Measurements from ENCODE around the gene LRMDA.

The LRMDA gene

GRCh38 chr10:76198287-76199035 is 767.0 kb downstream of the LRMDA start:
- DNase-seq, result no peak

GRCh38 chr10:76201962-76202361 is 770.5 kb downstream of the LRMDA start:
- DNase-seq, result no peak

DNA sequence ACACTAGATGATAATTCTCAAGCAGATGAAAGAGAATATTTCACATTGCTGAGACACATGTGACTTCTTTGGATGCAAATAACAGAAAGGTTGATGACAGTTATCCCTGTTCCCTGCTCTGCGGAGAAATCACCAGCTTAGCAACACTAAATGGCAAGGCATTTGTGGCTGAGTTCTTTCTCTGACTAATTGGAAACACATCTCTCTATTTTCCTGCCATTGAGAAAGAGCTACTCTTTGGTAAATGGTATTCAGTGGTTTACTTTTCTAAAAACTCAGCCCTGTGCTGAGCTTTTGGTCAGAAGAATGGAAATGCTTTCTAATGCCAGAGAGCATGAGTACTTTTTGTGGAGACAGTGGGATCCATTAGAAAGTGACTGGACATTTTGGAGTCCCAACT is 771.4 kb downstream of the LRMDA start:
- no peak for DNase-seq

- no peak for DNase-seq
Measured at GRCh38 chr10:76205361-76205760, 773.9 kb downstream of the LRMDA start.

GRCh38 chr10:76206797-76207352 is 775.5 kb downstream of the LRMDA start:
- no peak for DNase-seq

DNA sequence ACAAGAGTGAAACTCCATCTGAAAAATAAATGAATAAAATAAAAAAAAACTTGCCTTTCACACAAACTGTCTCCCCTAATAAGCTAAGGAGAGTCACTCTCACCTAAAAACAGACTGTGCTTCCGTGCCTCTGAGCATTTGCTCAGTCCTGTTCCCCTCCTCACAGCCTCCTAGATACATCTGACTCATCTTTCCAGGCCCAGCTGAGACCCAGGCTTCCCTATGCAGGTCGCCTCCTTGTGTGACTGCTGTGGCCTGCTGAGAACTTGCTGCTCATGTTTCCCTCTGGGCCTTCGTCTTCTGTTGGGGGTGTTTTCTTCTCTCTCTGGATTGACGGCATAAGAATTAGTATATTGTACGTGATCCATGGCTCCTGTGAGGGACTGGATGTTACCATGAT is 777.7 kb downstream of the LRMDA start:
- no peak for DNase-seq

- DNase-seq, result no peak
Measured at GRCh38 chr10:76210211-76210610, 778.8 kb downstream of the LRMDA start.

DNA sequence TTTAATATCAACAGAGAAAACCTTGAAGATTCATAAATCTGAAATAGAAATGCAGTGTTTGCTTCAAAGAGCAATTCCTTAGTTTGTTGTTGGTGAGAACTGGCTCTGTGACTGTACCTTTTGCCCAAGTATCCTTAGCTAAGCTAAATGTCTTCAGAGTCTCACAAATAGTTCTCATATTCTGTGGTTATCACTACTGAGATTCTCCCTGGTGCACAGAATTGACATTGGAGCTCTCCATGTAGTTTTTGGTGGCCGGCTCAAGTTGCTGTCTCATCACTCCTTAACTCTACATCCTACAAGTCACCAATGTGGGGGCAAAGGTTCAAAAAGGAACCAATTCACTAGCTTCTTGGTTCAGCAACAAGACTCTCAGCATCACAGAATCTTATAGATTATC is 780.3 kb downstream of the LRMDA start:
- DNase-seq, result no peak

- DNase-seq, result no peak
Measured at GRCh38 chr10:76213876-76214275, 782.5 kb downstream of the LRMDA start.

DNA sequence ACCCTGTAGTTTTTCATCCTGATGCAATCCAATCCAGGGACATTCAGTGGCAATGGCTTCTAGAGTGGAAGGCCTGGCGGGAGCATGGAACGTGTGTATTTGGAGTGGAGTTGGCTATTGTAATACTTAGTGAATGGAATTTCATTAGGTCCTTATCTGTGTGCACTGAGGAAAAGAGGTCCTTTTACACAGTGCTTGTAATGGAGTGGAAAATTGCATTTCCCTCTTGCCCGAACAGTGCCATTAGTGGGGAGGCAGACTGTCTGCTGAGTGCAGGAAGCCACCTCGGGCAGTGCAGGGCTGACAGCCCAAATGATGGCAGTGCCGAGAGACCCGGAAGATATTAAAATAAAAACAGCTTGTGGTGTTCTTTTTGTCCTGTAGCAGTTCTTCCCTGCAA is 786.6 kb downstream of the LRMDA start:
- no peak for DNase-seq

DNA sequence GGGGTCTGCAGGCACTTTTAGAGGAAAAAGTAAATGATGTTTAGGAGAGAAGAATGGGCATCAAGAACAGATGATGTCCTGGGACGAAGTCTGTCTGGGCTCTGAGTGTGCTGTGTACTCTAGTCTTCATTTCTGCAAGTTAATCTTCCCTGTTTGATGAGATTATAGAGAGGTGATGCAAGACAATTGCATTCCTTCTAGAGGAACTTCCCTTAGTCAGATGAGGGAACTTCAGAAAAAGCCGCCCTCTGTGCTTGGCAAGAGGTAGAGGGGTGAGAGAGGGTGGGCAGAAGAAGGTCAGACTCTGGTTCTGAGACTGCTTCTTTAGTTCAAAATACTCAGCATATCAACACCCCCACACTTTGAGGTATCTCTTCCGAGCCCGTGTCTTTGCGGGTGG is 797.9 kb downstream of the LRMDA start:
- no peak for DNase-seq

DNA sequence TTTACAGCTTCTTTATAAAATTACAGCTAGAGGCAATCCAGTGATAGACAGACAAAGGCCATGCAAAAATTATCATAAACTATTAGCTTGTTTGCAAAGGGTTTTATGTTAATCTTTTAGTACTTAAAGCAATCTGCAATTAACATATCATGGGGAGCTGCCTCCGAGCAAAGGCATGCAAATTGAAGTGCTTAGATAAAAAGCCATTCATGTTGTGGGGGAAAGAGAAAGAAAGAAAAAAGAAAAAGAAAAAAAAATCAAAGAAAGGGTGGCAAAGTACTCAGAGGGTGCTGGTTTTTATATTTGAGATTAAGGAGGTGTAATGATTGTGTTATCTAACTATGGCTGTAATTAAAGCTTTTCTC is 799.5 kb downstream of the LRMDA start:
- DNase-seq, result no peak

GRCh38 chr10:76231286-76231934 is 800.0 kb downstream of the LRMDA start:
- no peak for DNase-seq

- no peak for DNase-seq
Measured at GRCh38 chr10:76234499-76235226, 803.2 kb downstream of the LRMDA start.

DNA sequence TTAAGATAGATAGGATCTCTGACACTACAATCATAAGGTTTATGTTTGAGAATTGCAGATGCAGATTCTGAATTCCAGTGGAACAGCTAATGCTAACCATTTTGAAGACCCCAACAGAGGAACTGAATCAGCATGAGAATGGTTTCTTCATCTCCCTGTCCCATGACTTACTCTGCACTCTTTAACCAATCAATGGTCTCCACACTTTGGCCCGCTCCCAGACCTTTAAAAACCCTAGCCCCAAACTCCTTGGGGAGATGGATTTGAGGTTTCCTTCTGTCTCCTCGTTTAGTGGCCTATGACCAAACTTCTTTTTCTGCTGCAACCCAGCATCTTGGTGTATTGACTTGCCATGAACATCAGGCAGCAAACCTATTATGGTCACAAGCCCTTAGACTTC is 804.9 kb downstream of the LRMDA start:
- DNase-seq, result no peak

- no peak for DNase-seq
Measured at GRCh38 chr10:76242956-76243355, 811.5 kb downstream of the LRMDA start.

GRCh38 chr10:76244061-76244686 is 812.8 kb downstream of the LRMDA start:
- DNase-seq, result no peak

GRCh38 chr10:76245951-76246495 is 814.6 kb downstream of the LRMDA start:
- DNase-seq, result no peak

GRCh38 chr10:76248649-76249200 is 817.3 kb downstream of the LRMDA start:
- DNase-seq, result no peak

GRCh38 chr10:76251841-76252671 is 820.6 kb downstream of the LRMDA start:
- DNase-seq, result no peak

- DNase-seq, result no peak
Measured at GRCh38 chr10:76252733-76253132, 821.3 kb downstream of the LRMDA start.

DNA sequence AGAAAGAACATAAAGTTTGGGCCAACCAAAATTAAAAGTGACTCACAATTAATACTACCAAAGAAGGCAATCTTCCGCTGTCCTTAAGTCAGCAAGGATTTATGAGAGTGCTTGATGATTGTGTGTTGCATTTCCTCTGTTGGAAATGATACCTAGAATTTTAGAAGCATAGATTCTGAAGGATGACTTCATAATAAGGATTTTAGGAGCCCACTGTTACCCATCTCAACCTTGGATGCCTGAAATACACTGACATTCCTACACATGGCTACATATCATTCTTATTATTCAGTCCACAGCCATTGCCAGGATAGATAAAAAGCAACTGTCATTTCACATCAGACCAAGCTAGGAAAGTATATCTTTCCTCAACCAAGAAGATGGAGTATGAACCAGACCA is 823.8 kb downstream of the LRMDA start:
- DNase-seq, result no peak

Measured in activated CD4-positive, alpha-beta T cell treated with anti-CD3 and anti-CD28 coated beads for 1 hour (primary cell).